Transverse colon (tissue), 4 donors: Measurements from ENCODE around the gene RAX. TPM values are rescaled to one million over a fixed set of nuclear protein-coding genes. Genes with fewer than 3 reads are reported as not detected.

Experiments
- DNase-seq: peaks from one replicate; pipeline ENCODE4 v3.0.0-alpha.2; 2019
- H3K27ac ChIP-seq, 4 donors: fragments of 200-600 bp; sonication (generic); 2 replicates each; pipeline ENCODE4 v1.5.1; 2016 to 2018; ENCODE audit warnings: inconsistent platforms in 4 of 4
- H3K27me3 ChIP-seq: fragments of 200-600 bp; sonication (generic); 2 replicates; pipeline ENCODE4 v1.5.1; 2017; ENCODE audit warnings: inconsistent platforms
- H3K36me3 ChIP-seq, 4 donors: fragments of 200-600 bp; sonication (generic); 2 replicates each; pipeline ENCODE4 v1.5.1; 2017 to 2019; ENCODE audit warnings: inconsistent platforms in 4 of 4
- H3K4me1 ChIP-seq, 4 donors: fragments of 200-600 bp; sonication (generic); 2 replicates each; pipeline ENCODE4 v1.5.1; 2017 to 2020; ENCODE audit warnings: inconsistent platforms in 4 of 4
- H3K4me3 ChIP-seq, 4 donors: fragments of 200-600 bp; sonication (generic); 1 replicate in 1 of 4; 2 replicates in 3 of 4; pipeline versions ENCODE4 v1.5.1 to v1.6.1; 2017 to 2019; ENCODE audit warnings: inconsistent platforms in 4 of 4
- H3K9me3 ChIP-seq, 2 donors: fragments of 200-600 bp; sonication (generic); 2 replicates each; pipeline ENCODE4 v1.5.1; 2017 to 2019; ENCODE audit warnings: inconsistent platforms in 2 of 2
- CTCF ChIP-seq, 5 experiments: fragments of 200-600 bp in 3 of 5; fragments of 450-650 bp in 2 of 5; sonication (generic) in 3 of 5; IDR thresholded peaks; 1 replicate in 2 of 5; 2 replicates in 3 of 5; pipeline ENCODE4 v1.5.1; 2016 to 2017; ENCODE audit warnings: antibody characterized with exemption in 5 of 5, inconsistent platforms in 3 of 5, mild to moderate bottlenecking in 2 of 5, moderate library complexity in 1 of 5
- EP300 ChIP-seq: sonication (generic); formaldehyde crosslinking; IDR thresholded peaks from one replicate; pipeline ENCODE4 v1.6.1; 2017; ENCODE audit warnings: antibody characterized with exemption, low read depth
- POLR2A ChIP-seq: fragments of 450-650 bp; IDR thresholded peaks from one replicate; pipeline ENCODE4 v1.6.1; 2016; ENCODE audit warnings: antibody characterized with exemption, mild to moderate bottlenecking, moderate library complexity
- POLR2AphosphoS5 ChIP-seq, 3 donors: sonication (generic); formaldehyde crosslinking; IDR thresholded peaks; one replicate each; pipeline ENCODE4 v1.6.1; 2016; ENCODE audit warnings: antibody characterized with exemption in 3 of 3
- WGBS, 2 donors: methylation state at CpG; one replicate each; pipeline ENCODE4 v1.1.5; 2018; ENCODE audit warnings: low coverage in 1 of 2; 5-methylcytosine and 5-hydroxymethylcytosine counted together
- in situ Hi-C, 4 donors: fragments of 200-750 bp; cut with MboI; loops; one replicate each; pipeline versions ENCODE4 v1.15.0 to v1.15.1; 2017; ENCODE audit warnings: low sequenced_read_pairs in 3 of 4, low pct_ligation_motif_present in 1 of 4, low pct_unique_long_range_greater_than_20kb in 1 of 4
- intact Hi-C: fragments of 100-400 bp; cut with DNase I; formaldehyde crosslinking; loops from one replicate; pipeline ENCODE4 v1.15.1; 2023; ENCODE audit warnings: low total_unique reads
- total RNA-seq, 4 donors: library from RNA; depleted of rRNA; stranded (reverse); fragments of >200 nt; gene quantifications; one replicate each; pipeline ENCODE4 v1.1.0, GENCODE V29; 2016

The RAX gene
- total RNA-seq, 4 donors from 2014 or later = not detected

GRCh38 chr18:59249199-59249774 is 24.0 kb downstream of the RAX start:
- H3K27me3 ChIP-seq = peaks cover 37% of the 10 kb centered on the region
- H3K4me3 ChIP-seq = no peak overlapping the region
- H3K36me3 ChIP-seq = no peaks in the 10 kb centered on the region
- TF ChIP-seq POLR2A (no peak), CTCF (IDR thresholded peaks at IDR 0.05) (peak; percentile 49 to 65 (median 63))
- intact Hi-C loops = no loop called here
- H3K27ac ChIP-seq = no peak overlapping the region
- H3K4me1 ChIP-seq = no peaks in the 10 kb centered on the region
- WGBS, 2 donors = 21 to 42% methylated on average over 3 to 5 of the region's 5 CpGs
- no peaks in the 10 kb centered on the region for H3K9me3 ChIP-seq
- peak; percentile 38 for DNase-seq
- in situ Hi-C loops = no loop called here

- peaks cover 44% of the 10 kb centered on the region for H3K27me3 ChIP-seq
- intact Hi-C loops = no loop called here
- TF ChIP-seq POLR2AphosphoS5 (IDR thresholded peaks at IDR 0.05) (no peak), EP300 (no peak), POLR2A (no peak), CTCF (IDR thresholded peaks at IDR 0.05) (no peak)
- no peaks in the 10 kb centered on the region for H3K4me1 ChIP-seq
- WGBS, 2 donors = 40 to 67% methylated on average over 4 of the region's 4 CpGs
- no peak for DNase-seq
- no peaks in the 10 kb centered on the region for H3K9me3 ChIP-seq
- H3K27ac ChIP-seq = no peak overlapping the region
- in situ Hi-C loops = no loop called here
- no peaks in the 10 kb centered on the region for H3K36me3 ChIP-seq
- no peak overlapping the region for H3K4me3 ChIP-seq
Observed at GRCh38 chr18:59246796-59247195, 26.5 kb downstream of the RAX start.

GRCh38 chr18:59242906-59243305 is 30.3 kb downstream of the RAX start:
- peaks cover 38% of the 10 kb centered on the region for H3K27me3 ChIP-seq
- in situ Hi-C loops (no loop called here), intact Hi-C loops (no loop called here)
- DNase-seq = no peak
- H3K27ac ChIP-seq = no peak overlapping the region
- H3K4me1 ChIP-seq = no peaks in the 10 kb centered on the region
- 83 to 90% methylated on average over 2 of the region's 2 CpGs for WGBS, 2 donors
- no peaks in the 10 kb centered on the region for H3K36me3 ChIP-seq
- H3K4me3 ChIP-seq = no peak overlapping the region
- TF ChIP-seq EP300 = no peak
- TF ChIP-seq POLR2AphosphoS5 (IDR thresholded peaks at IDR 0.05) = no peak
- TF ChIP-seq POLR2A = no peak
- no peak for TF ChIP-seq CTCF (IDR thresholded peaks at IDR 0.05)
- no peaks in the 10 kb centered on the region for H3K9me3 ChIP-seq

DNA sequence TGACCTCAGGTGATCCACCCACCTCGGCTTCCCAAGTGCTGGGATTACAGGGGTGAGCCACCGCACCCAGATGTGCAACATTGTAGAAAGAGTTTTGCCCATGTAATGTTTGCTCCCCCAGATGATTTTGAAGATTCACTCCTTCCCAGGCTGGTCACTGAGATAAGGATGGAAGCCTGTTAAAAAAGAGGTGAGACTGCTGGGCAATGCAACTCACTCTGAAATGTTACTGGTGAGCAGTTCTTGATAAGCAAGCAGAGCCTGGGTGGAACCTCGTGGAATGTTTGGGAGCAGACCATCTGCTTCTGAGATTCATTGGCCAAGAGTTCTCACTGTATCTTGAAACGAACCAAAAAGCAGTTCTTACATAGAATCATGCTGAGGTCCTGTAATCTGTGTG is 33.6 kb downstream of the RAX start:
- H3K27ac ChIP-seq = no peak overlapping the region
- intact Hi-C loops = no loop called here
- WGBS, 2 donors = 10 to 68% methylated on average over 2 to 4 of the region's 4 CpGs
- in situ Hi-C loops = no loop called here
- no peak for DNase-seq
- H3K4me3 ChIP-seq = no peak overlapping the region
- TF ChIP-seq POLR2AphosphoS5 (IDR thresholded peaks at IDR 0.05) = no peak
- no peak for TF ChIP-seq CTCF (IDR thresholded peaks at IDR 0.05)
- no peak for TF ChIP-seq POLR2A
- no peak for TF ChIP-seq EP300
- H3K9me3 ChIP-seq = no peaks in the 10 kb centered on the region
- no peaks in the 10 kb centered on the region for H3K4me1 ChIP-seq
- no peaks in the 10 kb centered on the region for H3K36me3 ChIP-seq
- peaks cover 11% of the 10 kb centered on the region for H3K27me3 ChIP-seq
